GM12878 (cell line): ENCODE data around the gene CIRBP. TPM values are rescaled to one million over a fixed set of nuclear protein-coding genes. Genes with fewer than 3 reads are reported as not detected.

ENCODE experiments used
- CHD1 ChIP-seq: IDR thresholded peaks from 2 replicates; pipeline ENCODE4 v1.6.1; 2012; ENCODE audit warnings: low read depth, low read length, improper control_type of control experiment
- E2F8 ChIP-seq: fragments of 450-650 bp; IDR thresholded peaks from 2 replicates; pipeline ENCODE4 v1.6.1; 2018; ENCODE audit warnings: mild to moderate bottlenecking, low read depth, moderate library complexity; ENCODE audit not compliant: partially characterized antibody
- EZH2 ChIP-seq: IDR thresholded peaks from 2 replicates; pipeline ENCODE4 v1.6.1; 2012; ENCODE audit warnings: low read depth, mild to moderate bottlenecking, control low read depth, inconsistent platforms, low read length, borderline replicate concordance; ENCODE audit not compliant: control insufficient read depth
- FOXK2 ChIP-seq: fragments of 450-650 bp; IDR thresholded peaks from 2 replicates; pipeline ENCODE4 v1.6.1; 2017; ENCODE audit warnings: mild to moderate bottlenecking, moderate library complexity
- IRF4 ChIP-seq: IDR thresholded peaks from 2 replicates; pipeline ENCODE4 v1.6.1; 2011; ENCODE audit warnings: low read depth, low read length
- NFYA ChIP-seq: IDR thresholded peaks from 2 replicates; pipeline ENCODE4 v1.6.1; 2011; ENCODE audit warnings: low read depth, mild to moderate bottlenecking, low read length, improper control_type of control experiment, borderline replicate concordance
- NR2C1 ChIP-seq: fragments of 450-650 bp; IDR thresholded peaks from 2 replicates; pipeline ENCODE4 v1.6.1; 2017; ENCODE audit warnings: antibody characterized with exemption, mild to moderate bottlenecking, moderate library complexity
- NR2C2 ChIP-seq: IDR thresholded peaks from 2 replicates; pipeline ENCODE4 v1.6.1; 2011; ENCODE audit warnings: borderline replicate concordance, low read depth; ENCODE audit not compliant: control insufficient read depth, insufficient read length
- SIX5 ChIP-seq: IDR thresholded peaks from 2 replicates; pipeline ENCODE4 v1.6.1; 2011; ENCODE audit warnings: mild to moderate bottlenecking, low read depth, low read length, moderate library complexity; ENCODE audit not compliant: severe bottlenecking
- polyA plus RNA-seq, 11 experiments: library from polyadenylated mRNA; depleted of rRNA in 4 of 11; unstranded in 6 of 11; stranded (reverse) in 5 of 11; fragments of >200 nt; fragmentation: Nextera tagmentation in 4 of 11; fragmentation: Illumina TruSeq in 1 of 11; extraction: Ambion mirVana in 4 of 11; extraction: Trizol in 1 of 11; gene quantifications; 1 replicate in 1 of 11; 2 replicates in 10 of 11; pipeline versions ENCODE4 v1.2.1 to v1.2.3, GENCODE V29; 2011 to 2016; ENCODE audit warnings: inconsistent platforms in 2 of 11, missing spikeins in 2 of 11, low read depth in 1 of 11
- total RNA-seq, 4 experiments: library from RNA; depleted of rRNA in 3 of 4; stranded (reverse); fragments of >200 nt in 3 of 4; fragmentation: Illumina TruSeq in 1 of 4; extraction: Trizol in 1 of 4; gene quantifications; 2 replicates each; pipeline versions ENCODE4 v1.2.1 to v1.2.3, GENCODE V29; 2013 to 2021

Gene CIRBP
- total and polyA plus RNA-seq, 10 of the 15 experiments (the other 5 are each of a cell fraction or from before 2014, with no cell fraction given) = 27.6 to 335 (median 229) TPM

GRCh38 chr19:1278713-1279660 lies 9.9 kb downstream of the CIRBP start (continued):
- TF ChIP-seq CHD1 (no peak), NR2C2 (no peak), SIX5 (no peak), NR2C1 (no peak), IRF4 (no peak), FOXK2 (no peak), NFYA (no peak), EZH2 (no peak), E2F8 (no peak)
- TF ChIP-seq, all 136 proteins: peak for 0
